ENCODE measurements around the gene PPA1.
"Not testable (repeated sequence)": the region's sequence is repeated elsewhere in the genome, so short reads cannot be mapped to it uniquely, and the experiment has no call there.

PPA1 gene

DNA sequence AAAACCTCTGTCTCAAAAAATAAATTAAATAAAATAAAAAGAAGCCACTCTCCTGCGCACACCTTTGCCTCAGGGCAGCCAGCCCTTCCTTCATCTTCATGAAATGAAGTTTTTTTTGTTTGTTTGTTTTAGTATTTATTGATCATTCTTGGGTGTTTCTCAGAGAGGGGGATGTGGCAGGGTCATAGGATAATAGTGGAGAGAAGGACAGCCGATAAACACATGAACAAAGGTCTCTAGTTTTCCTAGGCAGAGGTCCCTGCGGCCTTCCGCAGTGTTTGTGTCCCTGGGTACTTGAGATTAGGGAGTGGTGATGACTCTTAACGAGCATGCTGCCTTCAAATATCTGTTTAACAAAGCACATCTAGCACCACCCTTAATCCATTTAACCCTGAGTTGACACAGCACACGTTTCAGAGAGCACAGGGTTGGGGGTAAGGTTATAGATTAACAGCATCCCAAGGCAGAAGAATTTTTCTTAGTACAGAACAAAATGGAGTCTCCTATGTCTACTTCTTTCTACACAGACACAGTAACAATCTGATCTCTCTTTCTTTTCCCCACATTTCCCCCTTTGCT, 4.8 kb upstream of the PPA1 start:
- not testable (repeated sequence) for H3K9me2 ChIP-seq (ENCODE audit: low read depth, low read length); H3K27ac ChIP-seq (ENCODE audit: low read depth, low read length, poor library complexity, severe bottlenecking); H3K9ac ChIP-seq (ENCODE audit: low read length); H3K27me3 ChIP-seq (ENCODE audit: insufficient read depth, low read length); H3K4me3 ChIP-seq (ENCODE audit: low read depth, low read length, poor library complexity, severe bottlenecking); H3K9me3 ChIP-seq (ENCODE audit: low read length); H3K79me2 ChIP-seq (ENCODE audit: insufficient read depth, low read length); H3F3A ChIP-seq (ENCODE audit: insufficient read depth, low read length); H3K36me3 ChIP-seq (ENCODE audit: insufficient read depth, low read length); H3K4me2 ChIP-seq (ENCODE audit: low read length); H3K4me1 ChIP-seq (ENCODE audit: insufficient read depth, low read length, severe bottlenecking); H2AFZ ChIP-seq (ENCODE audit: low read length); H4K20me1 ChIP-seq (ENCODE audit: insufficient read depth, low read length)

- H3K79me2 ChIP-seq (ENCODE audit: insufficient read depth, low read length): peaks cover 26% of the 10 kb centered on the region
- H3K27ac ChIP-seq (ENCODE audit: low read depth, low read length, poor library complexity, severe bottlenecking): no peak overlapping the region
- H4K20me1 ChIP-seq (ENCODE audit: insufficient read depth, low read length): no peaks in the 10 kb centered on the region
- H3K9ac ChIP-seq (ENCODE audit: low read length): no peak overlapping the region
- H3K9me2 ChIP-seq (ENCODE audit: low read depth, low read length): no peaks in the 10 kb centered on the region
- H3K4me2 ChIP-seq (ENCODE audit: low read length): no peak overlapping the region
- H3K36me3 ChIP-seq (ENCODE audit: insufficient read depth, low read length): peaks cover 10% of the 10 kb centered on the region; the same call in 1 of the 2 replicates
- H3K4me1 ChIP-seq (ENCODE audit: insufficient read depth, low read length, severe bottlenecking): peaks cover 28% of the 10 kb centered on the region
- no peaks in the 10 kb centered on the region for H3F3A ChIP-seq (ENCODE audit: insufficient read depth, low read length)
- no peaks in the 10 kb centered on the region for H3K9me3 ChIP-seq (ENCODE audit: low read length)
- no peak overlapping the region for H3K4me3 ChIP-seq (ENCODE audit: low read depth, low read length, poor library complexity, severe bottlenecking)
- H2AFZ ChIP-seq (ENCODE audit: low read length): no peak overlapping the region
- TF ChIP-seq, protein P1, sequence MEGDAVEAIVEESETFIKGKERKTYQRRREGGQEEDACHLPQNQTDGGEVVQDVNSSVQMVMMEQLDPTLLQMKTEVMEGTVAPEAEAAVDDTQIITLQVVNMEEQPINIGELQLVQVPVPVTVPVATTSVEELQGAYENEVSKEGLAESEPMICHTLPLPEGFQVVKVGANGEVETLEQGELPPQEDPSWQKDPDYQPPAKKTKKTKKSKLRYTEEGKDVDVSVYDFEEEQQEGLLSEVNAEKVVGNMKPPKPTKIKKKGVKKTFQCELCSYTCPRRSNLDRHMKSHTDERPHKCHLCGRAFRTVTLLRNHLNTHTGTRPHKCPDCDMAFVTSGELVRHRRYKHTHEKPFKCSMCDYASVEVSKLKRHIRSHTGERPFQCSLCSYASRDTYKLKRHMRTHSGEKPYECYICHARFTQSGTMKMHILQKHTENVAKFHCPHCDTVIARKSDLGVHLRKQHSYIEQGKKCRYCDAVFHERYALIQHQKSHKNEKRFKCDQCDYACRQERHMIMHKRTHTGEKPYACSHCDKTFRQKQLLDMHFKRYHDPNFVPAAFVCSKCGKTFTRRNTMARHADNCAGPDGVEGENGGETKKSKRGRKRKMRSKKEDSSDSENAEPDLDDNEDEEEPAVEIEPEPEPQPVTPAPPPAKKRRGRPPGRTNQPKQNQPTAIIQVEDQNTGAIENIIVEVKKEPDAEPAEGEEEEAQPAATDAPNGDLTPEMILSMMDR (IDR thresholded peaks at IDR 0.05; ENCODE audit: low read length): no peak
- no peak for TF ChIP-seq EZH2 (IDR thresholded peaks at IDR 0.05; ENCODE audit: borderline replicate concordance, low read length)
- no peaks in the 10 kb centered on the region for H3K27me3 ChIP-seq (ENCODE audit: insufficient read depth, low read length)
These were observed 1.6 kb upstream of the PPA1 start for GRCh38 chr10:70234668-70235447.

DNA sequence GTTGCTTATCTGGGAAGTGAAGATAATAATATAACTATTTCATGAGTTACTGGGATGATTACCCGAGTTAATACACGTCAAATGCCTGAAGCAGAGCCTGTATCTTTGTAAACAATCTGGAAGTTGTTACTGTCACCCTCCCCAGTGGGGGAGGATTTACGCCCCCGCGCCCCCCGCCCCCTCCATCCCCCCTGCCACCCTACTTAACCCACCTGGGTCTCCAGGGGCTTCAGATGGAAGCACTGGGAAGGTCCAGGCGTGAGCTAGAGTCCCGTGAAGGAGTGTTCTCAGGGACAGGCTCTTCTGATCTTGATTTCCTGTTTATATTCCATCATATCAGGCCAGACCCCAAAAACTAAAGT, 691 bp upstream of the PPA1 start:
- Histone ChIP-seq H3K9me3 (ENCODE audit: low read length) (no peaks in the 10 kb centered on the region), H3K4me3 (ENCODE audit: low read depth, low read length, poor library complexity, severe bottlenecking) (peak overlapping the region; percentile 100), H2AFZ (ENCODE audit: low read length) (peak overlapping the region; percentile 90; the same call in 1 of the 2 replicates), H3K27me3 (ENCODE audit: insufficient read depth, low read length) (no peaks in the 10 kb centered on the region), H3F3A (ENCODE audit: insufficient read depth, low read length) (no peaks in the 10 kb centered on the region), H3K79me2 (ENCODE audit: insufficient read depth, low read length) (peaks cover 34% of the 10 kb centered on the region), H3K9me2 (ENCODE audit: low read depth, low read length) (no peaks in the 10 kb centered on the region), H3K36me3 (ENCODE audit: insufficient read depth, low read length) (peaks cover 18% of the 10 kb centered on the region), H3K4me1 (ENCODE audit: insufficient read depth, low read length, severe bottlenecking) (peaks cover 29% of the 10 kb centered on the region), H3K4me2 (ENCODE audit: low read length) (peak overlapping the region; percentile 93), H3K27ac (ENCODE audit: low read depth, low read length, poor library complexity, severe bottlenecking) (peak overlapping the region; percentile 52), H4K20me1 (ENCODE audit: insufficient read depth, low read length) (no peaks in the 10 kb centered on the region), H3K9ac (ENCODE audit: low read length) (peak overlapping the region; percentile 90)
- TF ChIP-seq EZH2 (IDR thresholded peaks at IDR 0.05; ENCODE audit: borderline replicate concordance, low read length): no peak
- TF ChIP-seq, protein P1 (IDR thresholded peaks at IDR 0.05; ENCODE audit: low read length): no peak

- Histone ChIP-seq H3F3A (ENCODE audit: insufficient read depth, low read length) (no peaks in the 10 kb centered on the region), H4K20me1 (ENCODE audit: insufficient read depth, low read length) (no peaks in the 10 kb centered on the region), H3K9ac (ENCODE audit: low read length) (peak overlapping the region; percentile 99), H2AFZ (ENCODE audit: low read length) (no peak overlapping the region), H3K4me2 (ENCODE audit: low read length) (peak overlapping the region; percentile 93), H3K27me3 (ENCODE audit: insufficient read depth, low read length) (no peaks in the 10 kb centered on the region), H3K27ac (ENCODE audit: low read depth, low read length, poor library complexity, severe bottlenecking) (peak overlapping the region; percentile 6), H3K36me3 (ENCODE audit: insufficient read depth, low read length) (peaks cover 30% of the 10 kb centered on the region), H3K4me3 (ENCODE audit: low read depth, low read length, poor library complexity, severe bottlenecking) (peak overlapping the region; percentile 100), H3K79me2 (ENCODE audit: insufficient read depth, low read length) (peaks cover 45% of the 10 kb centered on the region), H3K9me3 (ENCODE audit: low read length) (no peaks in the 10 kb centered on the region), H3K4me1 (ENCODE audit: insufficient read depth, low read length, severe bottlenecking) (peaks cover 33% of the 10 kb centered on the region), H3K9me2 (ENCODE audit: low read depth, low read length) (no peaks in the 10 kb centered on the region)
- TF ChIP-seq, protein P1 (IDR thresholded peaks at IDR 0.05; ENCODE audit: low read length): no peak
- TF ChIP-seq EZH2 (IDR thresholded peaks at IDR 0.05; ENCODE audit: borderline replicate concordance, low read length): no peak
These were observed 445 bp downstream of the PPA1 start for GRCh38 chr10:70232859-70233108.

All from OCI-LY1 (cell line).